OCI-LY7 (cell line): ENCODE results near the gene CISH. TPM values are rescaled to one million over a fixed set of nuclear protein-coding genes. Genes with fewer than 3 reads are reported as not detected.

Experiments used
- BruUV-seq: library from RNA; stranded (reverse); fragments of 400-500 nt; replicated peaks from 2 replicates; lab custom pipeline; 2021; lab: Mats Ljungman, UMichigan
- CTCF ChIA-PET: fragments of 300-600 bp; sonication (Branson Sonifier 250); formaldehyde crosslinking; loops from one replicate; lab custom pipeline; 2022; ENCODE audit warnings: antibody characterized with exemption; ENCODE audit not compliant: unreplicated experiment; lab: Charles Lee
- POLR2A ChIA-PET: fragments of 300-600 bp; sonication (Branson Sonifier 250); formaldehyde crosslinking; loops from one replicate; lab custom pipeline; 2022; ENCODE audit warnings: antibody characterized with exemption; lab: Charles Lee
- DNase-seq: peaks from one replicate; pipeline ENCODE4 v3.0.0-alpha.2; 2015; ENCODE audit warnings: low spot score
- H2AFZ ChIP-seq: fragments of 200-600 bp; sonication (generic), shearing (Covaris generic); 2 replicates; pipeline ENCODE4 v1.6.1; 2014; ENCODE audit warnings: mild to moderate bottlenecking, antibody characterized with exemption, low read length, moderate library complexity
- H3K27ac ChIP-seq: fragments of 200-600 bp; sonication (generic); 2 replicates; pipeline ENCODE4 v1.5.1; 2014; ENCODE audit warnings: mixed run types, low read depth, mild to moderate bottlenecking, moderate library complexity, low read length, inconsistent platforms; ENCODE audit not compliant: poor library complexity, severe bottlenecking
- H3K36me3 ChIP-seq: fragments of 200-600 bp; sonication (generic); 2 replicates; pipeline ENCODE4 v1.6.1; 2014; ENCODE audit warnings: mild to moderate bottlenecking, antibody characterized with exemption, low read length, moderate library complexity, mixed read lengths; ENCODE audit not compliant: insufficient read depth
- H3K4me1 ChIP-seq: fragments of 200-600 bp; sonication (generic); 2 replicates; pipeline ENCODE4 v1.5.1; 2014; ENCODE audit warnings: mild to moderate bottlenecking, low read length; ENCODE audit not compliant: insufficient read depth, poor library complexity, severe bottlenecking
- H3K4me2 ChIP-seq: fragments of 200-600 bp; sonication (generic); 2 replicates; pipeline ENCODE4 v1.6.1; 2014; ENCODE audit warnings: mild to moderate bottlenecking, low read length
- H3K4me3 ChIP-seq: fragments of 200-600 bp; sonication (generic); 2 replicates; pipeline ENCODE4 v1.5.1; 2014; ENCODE audit warnings: mild to moderate bottlenecking, low read depth, low read length; ENCODE audit not compliant: poor library complexity, severe bottlenecking
- H3K79me2 ChIP-seq: fragments of 200-600 bp; sonication (generic); 2 replicates; pipeline ENCODE4 v1.6.1; 2016; ENCODE audit warnings: low read depth, mild to moderate bottlenecking, low read length, moderate library complexity, mixed read lengths; ENCODE audit not compliant: insufficient read depth
- H3K9me2 ChIP-seq: fragments of 200-600 bp; sonication (generic); 2 replicates; pipeline ENCODE4 v1.6.1; 2016; ENCODE audit warnings: mild to moderate bottlenecking, low read length, mixed read lengths; ENCODE audit not compliant: insufficient read depth
- H3K9me3 ChIP-seq: fragments of 200-600 bp; sonication (generic); 2 replicates; pipeline ENCODE4 v1.6.1; 2014; ENCODE audit warnings: mild to moderate bottlenecking, mixed run types, low read length, mixed read lengths
- H4K20me1 ChIP-seq: fragments of 200-600 bp; sonication (generic); 2 replicates; pipeline ENCODE4 v1.6.1; 2014; ENCODE audit warnings: mild to moderate bottlenecking, antibody characterized with exemption, low read length, moderate library complexity, mixed read lengths; ENCODE audit not compliant: insufficient read depth
- CTCF ChIP-seq: fragments of 200-600 bp; sonication (generic); conservative IDR thresholded peaks from 2 replicates; pipeline ENCODE4 v1.5.1; 2014; ENCODE audit warnings: mild to moderate bottlenecking, antibody characterized with exemption, low read length, moderate library complexity, mixed read lengths
- EZH2phosphoT487 ChIP-seq: fragments of 200-600 bp; sonication (generic); IDR thresholded peaks from 2 replicates; pipeline ENCODE4 v1.6.1; 2018; ENCODE audit warnings: low read depth, borderline replicate concordance, mild to moderate bottlenecking, mixed run types, antibody characterized with exemption, low read length, moderate library complexity, mixed read lengths
- intact Hi-C: fragments of 100-400 bp; cut with micrococcal nuclease; formaldehyde crosslinking; loops from one replicate; pipeline ENCODE4 v1.10.0; 2022; ENCODE audit not compliant: unreplicated experiment
- total RNA-seq, 2 experiments: library from RNA; depleted of rRNA in 1 of 2; stranded (reverse); fragments of >200 nt in 1 of 2; shearing (Covaris generic) in 1 of 2; gene quantifications; 2 replicates each; pipeline ENCODE4 v1.2.3, GENCODE V29; 2014 to 2022

Gene CISH
- total RNA-seq, 2 experiments from 2014 or later, result not detected

GRCh38 chr3:50628601-50629000, 17.0 kb upstream of the CISH start:
- ChIA-PET POLR2A (interaction anchor here (0.8 kb wide), 1 partner anchor 10 kb away, joined by 6 read pairs; no protein-coding TSS in a partner anchor), CTCF (interaction anchor here (0.6 kb wide), 1 partner anchor 1579 kb away, joined by 3 read pairs; no protein-coding TSS in a partner anchor)
- DNase-seq, result no peak
- H3K79me2 ChIP-seq, result no peaks in the 10 kb centered on the region
- no peak overlapping the region for H3K27ac ChIP-seq
- BruUV-seq, result no TSS peak
- peaks cover 8% of the 10 kb centered on the region for H3K4me1 ChIP-seq
- H2AFZ ChIP-seq, result no peak overlapping the region
- no peak overlapping the region for H3K4me2 ChIP-seq
- intact Hi-C loops, result no loop called here
- H3K4me3 ChIP-seq, result no peak overlapping the region
- no peak for TF ChIP-seq CTCF
- no peak for TF ChIP-seq EZH2phosphoT487
- H3K9me2 ChIP-seq, result no peaks in the 10 kb centered on the region
- H3K9me3 ChIP-seq, result no peaks in the 10 kb centered on the region
- no peaks in the 10 kb centered on the region; the same call in 1 of the 2 replicates for H4K20me1 ChIP-seq
- no peaks in the 10 kb centered on the region for H3K36me3 ChIP-seq

DNA sequence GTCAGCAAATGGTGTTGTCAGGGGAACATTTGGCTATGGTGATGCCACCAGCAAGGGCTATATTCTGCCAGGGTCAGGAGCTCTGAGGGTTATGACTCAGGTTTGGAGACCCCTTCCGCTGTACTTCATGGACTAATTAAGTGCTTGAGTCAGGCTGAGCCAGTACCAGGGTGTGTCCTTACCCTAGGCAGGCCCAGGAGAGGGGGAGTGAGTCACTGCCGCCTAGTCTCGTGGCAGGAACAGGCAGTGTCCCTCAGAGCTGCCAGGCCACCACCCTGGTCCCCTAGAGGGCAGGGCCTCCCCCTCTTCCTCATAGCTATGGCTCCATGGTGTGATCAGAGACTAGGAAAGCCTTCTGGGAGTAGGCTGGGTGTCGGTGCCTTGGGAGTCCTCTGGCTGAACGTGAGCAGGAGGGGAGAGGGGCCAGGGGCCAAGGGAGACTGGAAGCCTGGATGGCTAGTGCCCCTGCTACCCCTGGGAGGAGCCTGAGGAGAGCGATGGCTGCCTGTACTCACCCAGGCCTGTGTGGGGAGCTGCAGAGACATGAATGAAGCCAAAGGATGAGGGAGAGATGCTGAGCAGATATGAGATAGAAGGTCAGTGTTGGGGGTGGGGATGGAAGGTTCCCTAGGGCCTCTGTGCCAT, 16.0 kb upstream of the CISH start:
- ChIA-PET POLR2A (interaction anchor here (0.6 kb wide), 1 partner anchor 17 kb away, joined by 3 read pairs; no protein-coding TSS in a partner anchor), CTCF (no interaction called here)
- Histone ChIP-seq H3K4me3 (no peak overlapping the region), H3K4me1 (peaks cover 11% of the 10 kb centered on the region), H3K9me2 (no peaks in the 10 kb centered on the region), H3K27ac (no peak overlapping the region), H4K20me1 (no peaks in the 10 kb centered on the region; the same call in 1 of the 2 replicates), H3K79me2 (no peaks in the 10 kb centered on the region), H3K36me3 (no peaks in the 10 kb centered on the region), H2AFZ (no peak overlapping the region), H3K9me3 (no peaks in the 10 kb centered on the region), H3K4me2 (no peak overlapping the region)
- no TSS peak for BruUV-seq
- TF ChIP-seq CTCF (peak; percentile 38), EZH2phosphoT487 (no peak)
- intact Hi-C loops, result no loop called here
- no peak for DNase-seq

DNA sequence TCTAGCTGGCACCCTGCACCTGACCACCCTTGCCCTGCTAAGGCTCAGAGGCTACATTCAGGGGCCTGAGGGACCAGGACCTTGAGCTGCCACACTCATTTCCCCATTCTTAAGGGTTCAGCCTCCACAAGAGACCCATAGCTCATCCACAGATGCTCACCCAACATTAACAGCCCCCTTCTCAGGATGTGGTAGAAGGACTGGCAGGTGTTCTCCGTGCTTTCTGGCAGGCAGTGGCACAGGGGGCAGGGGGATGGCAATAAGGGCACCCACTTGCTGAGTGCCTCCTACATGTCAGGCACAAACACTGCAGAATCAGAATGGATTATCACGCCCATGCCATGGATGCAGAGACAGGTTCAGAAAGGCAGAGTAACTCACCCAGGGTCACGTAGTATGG, 14.8 kb upstream of the CISH start:
- no peaks in the 10 kb centered on the region for H3K36me3 ChIP-seq
- H3K27ac ChIP-seq, result no peak overlapping the region
- H3K4me1 ChIP-seq, result peaks cover 11% of the 10 kb centered on the region
- TF ChIP-seq CTCF (no peak), EZH2phosphoT487 (no peak)
- intact Hi-C loops, result no loop called here
- no peak overlapping the region for H3K4me2 ChIP-seq
- no peak for DNase-seq
- H4K20me1 ChIP-seq, result no peaks in the 10 kb centered on the region; the same call in 1 of the 2 replicates
- ChIA-PET CTCF (no interaction called here), POLR2A (interaction anchor here (0.7 kb wide), 1 partner anchor 46 kb away, joined by 5 read pairs; no protein-coding TSS in a partner anchor)
- no peaks in the 10 kb centered on the region for H3K9me3 ChIP-seq
- H2AFZ ChIP-seq, result no peak overlapping the region
- H3K9me2 ChIP-seq, result no peaks in the 10 kb centered on the region
- no TSS peak for BruUV-seq
- no peaks in the 10 kb centered on the region for H3K79me2 ChIP-seq
- H3K4me3 ChIP-seq, result no peak overlapping the region
